HG03064 (cell line): ENCODE measurements around the gene MALL.
"Not testable (repeated sequence)": the region's sequence is repeated elsewhere in the genome, so short reads cannot be mapped to it uniquely, and the experiment has no call there.

Experiments
- ATAC-seq: cut with Tn5 transposase; IDR thresholded peaks from one replicate; pipeline ENCODE4 v1.9.1; 2021; ENCODE audit warnings: low read depth; ENCODE audit not compliant: unreplicated experiment

MALL gene

GRCh38 chr2:110115291-110116032 lies at the start of gene MALL:
Gene MALL (minus strand): TSS chr2:110115822. CDS start chr2:110115792, 30 bp downstream.
- ATAC-seq: no peak

DNA sequence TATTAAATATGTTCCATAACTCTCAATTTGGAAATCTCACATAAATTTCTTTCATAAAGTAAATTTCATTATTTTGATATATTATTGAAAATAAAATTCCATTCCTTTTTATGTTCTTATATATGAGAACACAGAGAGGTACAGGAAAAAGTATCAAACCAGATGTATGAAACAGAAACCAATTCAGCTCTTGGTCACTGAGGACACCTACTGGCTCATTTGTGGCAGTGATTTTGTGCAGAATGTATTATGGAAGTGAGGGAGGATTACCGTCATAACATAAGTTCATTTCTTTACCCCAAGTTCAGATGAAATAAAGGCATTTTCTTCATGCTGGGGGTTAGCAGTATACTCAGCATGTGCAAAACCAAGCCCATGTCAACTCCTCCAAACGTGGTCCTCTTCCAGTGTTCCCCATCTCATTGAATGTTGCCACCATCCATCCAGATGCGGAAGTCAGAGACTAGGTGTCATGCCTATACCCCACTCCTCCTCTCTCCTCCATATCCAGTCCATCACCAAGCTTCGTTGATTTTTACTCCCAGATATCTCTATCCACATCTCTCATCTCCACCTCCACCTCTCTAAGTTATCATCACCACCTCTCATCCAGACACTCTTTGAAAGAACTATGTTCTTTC lies 41.7 kb upstream of the MALL start:
- ATAC-seq: no peak

- not testable (repeated sequence) for ATAC-seq
Measured at GRCh38 chr2:110154828-110155227, 39.2 kb upstream of the MALL start.

- ATAC-seq: not testable (repeated sequence)
Measured at GRCh38 chr2:110154188-110154587, 38.6 kb upstream of the MALL start.

- no peak for ATAC-seq
Measured at GRCh38 chr2:110153416-110153815, 37.8 kb upstream of the MALL start.

DNA sequence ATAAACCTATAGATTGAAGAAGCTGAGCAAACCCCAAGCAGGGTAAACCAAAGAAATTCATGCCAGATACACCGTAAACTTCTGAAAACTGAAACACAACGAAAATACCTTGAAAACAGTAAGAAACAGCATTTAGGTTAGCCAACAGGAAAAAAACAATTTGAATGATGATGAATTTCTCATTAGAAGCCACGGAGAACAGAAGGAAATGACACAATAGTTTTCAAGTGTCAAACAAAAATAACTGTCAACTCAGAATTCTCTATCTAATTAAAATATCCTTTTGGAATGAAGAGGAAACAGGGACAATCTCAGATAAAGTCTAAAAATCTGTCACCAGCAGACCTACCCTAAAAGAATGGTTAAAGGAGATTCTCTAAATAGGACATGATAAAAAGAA lies 37.3 kb upstream of the MALL start:
- ATAC-seq: no peak

DNA sequence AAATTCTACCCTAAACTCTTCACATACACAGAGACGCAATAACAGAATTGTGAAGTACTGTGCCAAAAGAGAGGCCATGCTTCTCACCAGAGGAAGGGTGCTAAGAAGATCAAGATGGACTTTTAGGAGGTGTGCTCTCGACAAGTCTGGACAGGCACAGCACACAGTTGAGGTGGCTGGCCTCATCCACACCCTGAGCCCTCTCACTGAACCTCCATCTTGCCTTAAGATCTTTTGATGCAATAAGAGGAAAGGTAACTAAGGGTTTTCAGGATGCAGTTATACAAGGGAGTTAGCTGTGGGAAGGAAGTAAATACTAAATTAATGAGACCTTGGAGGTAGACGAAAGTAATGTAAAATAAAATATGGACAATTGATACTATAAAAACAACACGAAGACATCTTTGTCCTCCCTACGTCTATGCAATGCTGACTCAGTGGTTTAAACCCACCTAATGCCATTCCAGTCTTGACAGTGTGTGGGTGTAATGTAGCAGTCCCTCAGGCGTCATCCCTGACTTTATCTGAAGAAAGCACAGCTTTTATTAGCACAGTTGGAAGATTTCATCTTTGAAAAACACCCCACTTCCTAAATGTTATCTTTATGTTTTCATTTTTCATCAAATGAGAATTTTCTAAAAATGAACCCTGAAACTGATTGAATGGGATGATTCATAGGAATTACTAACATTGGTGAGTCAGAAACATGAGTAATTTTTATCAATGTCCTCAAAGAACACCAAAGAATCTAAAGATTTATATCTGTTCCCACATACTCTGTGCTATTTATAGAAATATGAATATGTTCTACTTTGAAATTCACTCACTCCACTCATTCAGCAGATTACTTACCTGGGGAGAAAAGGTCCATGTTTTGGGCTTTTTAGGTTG lies 34.0 kb upstream of the MALL start:
- ATAC-seq: no peak

DNA sequence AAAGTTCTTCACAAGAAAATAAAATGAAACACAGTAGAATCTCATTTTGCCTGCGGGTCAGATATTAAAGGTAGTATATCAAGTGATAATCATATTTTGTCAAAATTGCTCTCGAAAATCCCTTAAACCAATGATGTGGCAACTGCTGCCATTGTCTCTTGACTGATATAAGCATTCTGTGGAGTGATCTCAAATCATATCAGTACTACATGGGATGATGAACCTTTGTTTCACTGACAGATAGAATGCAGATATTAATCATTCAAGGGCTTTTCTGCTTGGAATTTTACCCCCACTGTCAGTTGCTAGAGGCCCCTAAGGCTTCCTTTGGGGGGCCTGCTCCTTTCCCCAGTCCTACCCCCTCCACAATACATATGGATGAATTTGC lies 31.3 kb upstream of the MALL start:
- ATAC-seq: no peak

DNA sequence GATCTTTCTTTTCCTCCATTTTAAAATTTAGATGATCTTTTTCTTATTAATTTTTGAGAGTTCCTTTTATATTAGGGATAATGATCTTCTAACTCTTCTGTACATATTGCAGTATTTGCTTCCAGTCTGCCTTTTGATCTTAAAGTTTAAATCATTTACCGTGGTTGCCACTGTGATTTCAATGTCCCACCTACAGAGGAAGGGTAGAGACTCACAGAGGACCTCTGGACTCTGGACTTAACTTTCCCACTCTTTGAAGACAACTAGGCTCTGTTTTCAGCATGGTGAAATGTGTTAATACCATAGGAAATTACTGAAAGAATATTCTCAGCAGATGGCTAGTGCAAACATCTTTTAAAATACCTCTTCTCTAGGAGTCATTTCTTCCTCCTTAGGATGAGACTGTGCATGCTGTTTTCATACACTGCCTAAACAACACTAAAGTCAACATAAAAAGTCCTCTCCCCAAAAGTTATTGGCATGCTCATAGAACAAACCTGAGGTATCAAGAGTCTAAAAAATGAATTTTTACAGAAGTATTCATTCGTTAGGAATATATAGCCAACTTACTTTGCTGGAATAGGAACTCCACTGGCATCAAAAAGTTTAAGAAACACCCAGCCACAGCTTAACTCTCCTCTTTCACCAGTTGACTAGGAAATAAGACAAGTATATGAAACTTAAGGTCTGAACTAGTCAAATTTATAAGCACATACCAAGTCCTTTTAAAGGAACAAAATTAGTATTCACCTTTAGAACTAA lies 30.7 kb upstream of the MALL start:
- no peak for ATAC-seq

- no peak for ATAC-seq
Measured at GRCh38 chr2:110143982-110144381, 28.4 kb upstream of the MALL start.

DNA sequence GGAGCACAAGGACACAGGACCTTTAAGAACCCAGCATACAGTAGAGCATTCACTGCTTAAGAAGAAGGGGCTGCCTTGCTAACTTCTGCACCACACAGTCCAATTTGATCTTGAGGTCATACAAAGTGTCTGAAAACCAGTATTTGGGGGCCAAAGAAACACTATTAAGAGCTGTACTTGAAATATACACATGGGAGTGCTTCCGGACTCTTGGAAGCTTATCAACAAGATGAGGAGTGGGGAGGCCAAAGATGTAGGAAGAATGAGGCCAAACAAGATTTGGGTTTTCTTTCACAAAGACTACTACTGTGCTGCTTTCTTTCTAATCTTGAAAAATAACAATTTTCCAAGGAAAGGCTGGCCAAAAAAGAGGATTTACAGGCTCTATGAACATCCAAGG lies 24.8 kb upstream of the MALL start:
- no peak for ATAC-seq

- no peak for ATAC-seq
Measured at GRCh38 chr2:110134025-110134424, 18.4 kb upstream of the MALL start.

- no peak for ATAC-seq
Measured at GRCh38 chr2:110131166-110131565, 15.5 kb upstream of the MALL start.

DNA sequence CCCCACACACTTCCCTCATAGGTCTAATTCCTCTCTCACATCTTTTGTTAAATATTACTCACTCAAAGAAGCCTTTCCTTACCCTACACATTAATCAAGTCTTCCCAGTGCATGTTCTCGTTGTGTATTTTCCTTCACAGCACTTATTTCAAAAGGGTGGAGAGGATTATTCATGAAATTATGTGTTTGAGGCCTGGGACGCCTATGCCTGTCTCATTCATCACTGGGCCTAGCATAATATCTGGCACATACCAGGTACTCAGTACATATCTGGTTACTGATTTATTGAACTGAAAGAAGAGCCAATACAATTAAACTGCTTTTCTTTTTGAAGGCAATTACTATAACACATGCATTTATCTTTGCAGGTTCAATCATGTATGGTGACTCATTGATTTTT lies 15.1 kb upstream of the MALL start:
- no peak for ATAC-seq

DNA sequence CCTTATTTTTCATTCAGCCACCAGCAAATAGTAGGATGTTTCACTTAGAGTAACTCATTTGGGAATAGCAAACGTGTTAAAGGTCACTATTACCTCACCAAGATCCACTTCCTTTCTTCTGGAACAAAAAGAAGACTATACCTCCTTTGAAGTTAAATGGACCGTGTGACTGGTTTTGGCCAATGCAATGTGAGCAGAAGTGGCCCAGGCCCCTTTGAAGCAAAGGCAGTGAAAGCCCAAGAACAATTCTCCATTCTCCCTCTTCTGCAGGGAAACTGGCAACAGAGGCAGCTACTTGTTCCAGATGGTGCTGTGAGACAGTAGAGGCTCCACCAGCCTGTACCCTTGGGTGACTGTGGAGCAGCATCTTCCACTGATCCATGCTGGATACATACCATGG lies 11.3 kb upstream of the MALL start:
- no peak for ATAC-seq

DNA sequence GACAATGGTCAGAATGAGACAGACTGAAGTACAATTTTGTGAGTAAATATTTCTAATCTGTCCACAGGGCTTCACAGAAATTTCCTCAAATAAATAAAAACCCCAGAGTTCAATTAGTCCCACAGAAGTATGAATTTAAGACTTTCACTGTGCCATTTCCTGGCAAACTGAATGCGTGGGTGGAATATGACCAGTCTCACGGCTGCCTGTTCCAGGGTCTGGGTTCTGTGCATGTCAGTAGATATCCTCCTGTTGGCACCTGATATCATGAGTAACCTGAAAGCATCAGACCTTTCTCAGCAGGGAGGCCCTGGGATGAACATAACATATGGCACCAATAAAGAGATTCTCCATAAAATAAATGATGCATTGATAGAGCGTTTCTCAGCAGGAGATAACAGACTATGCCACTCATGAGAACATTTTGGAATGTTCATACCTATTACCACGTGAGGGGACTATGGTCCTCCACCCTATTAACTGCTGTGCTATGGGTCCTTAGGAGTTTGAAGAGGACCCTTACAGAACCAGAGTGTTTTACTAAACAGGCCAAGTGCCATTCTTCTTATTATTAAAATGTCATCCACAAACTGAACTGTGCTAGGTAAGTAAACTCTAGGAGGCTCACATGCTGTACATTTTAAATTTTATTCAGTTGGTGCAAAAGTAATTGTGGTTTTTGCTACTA lies 10.6 kb upstream of the MALL start:
- no peak for ATAC-seq

DNA sequence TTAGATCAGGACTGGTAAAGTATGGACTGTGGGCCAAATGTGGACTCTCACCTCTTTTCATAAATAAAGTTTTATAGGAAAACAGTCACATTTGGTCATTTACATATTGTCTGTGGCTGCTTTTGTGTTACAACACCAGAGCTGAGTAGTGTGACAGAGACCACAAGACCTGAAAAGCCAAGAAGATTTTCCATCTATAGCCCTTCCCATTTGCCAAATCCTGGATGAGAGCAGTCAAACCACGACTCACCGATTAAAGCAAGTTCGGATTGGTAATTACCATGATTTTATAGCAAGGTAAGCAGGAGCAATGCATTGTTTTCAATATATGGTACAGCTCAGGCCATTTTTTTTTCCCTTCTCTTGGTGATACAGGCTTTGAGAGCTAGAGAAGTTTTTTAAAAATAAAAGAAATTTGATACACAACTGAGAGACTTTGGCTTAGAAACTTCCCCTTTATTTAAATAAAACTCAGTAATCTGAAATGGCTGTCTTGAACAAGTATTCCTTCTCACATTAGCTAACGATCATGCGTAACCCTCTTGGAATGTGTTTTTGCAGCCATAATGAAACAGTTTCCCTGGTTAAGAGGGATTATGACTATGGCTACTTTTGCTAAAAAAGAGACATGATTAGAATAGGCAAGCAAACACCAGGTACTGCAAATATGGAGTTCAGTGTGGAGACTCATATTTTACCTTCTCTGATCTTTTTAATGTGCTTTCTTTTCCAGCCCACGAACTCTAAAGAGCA lies 9.5 kb upstream of the MALL start:
- ATAC-seq: no peak

- no peak for ATAC-seq
Measured at GRCh38 chr2:110124038-110124825, 8.6 kb upstream of the MALL start.

DNA sequence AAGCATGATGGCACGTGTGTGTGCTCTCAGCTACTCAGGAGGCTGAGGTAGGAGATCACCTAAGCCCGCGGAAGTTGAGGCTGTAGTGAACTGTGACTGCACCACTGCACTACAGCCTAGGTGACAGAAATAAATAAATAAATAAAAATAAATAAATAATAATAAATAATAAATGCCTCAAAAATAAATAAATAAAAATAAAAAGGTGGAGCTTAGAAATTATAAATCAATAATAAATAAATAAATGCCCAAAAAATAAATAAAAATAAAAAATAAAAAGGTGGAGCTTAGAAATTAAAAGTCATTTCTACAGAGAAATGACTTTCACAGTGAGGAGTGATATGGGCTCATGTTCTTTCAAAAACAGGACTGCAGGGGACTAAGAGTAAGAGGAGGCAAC lies 6.0 kb upstream of the MALL start:
- no peak for ATAC-seq
